ENCODE data around the gene PACRG. TPM values are rescaled to one million over a fixed set of nuclear protein-coding genes. Genes with fewer than 3 reads are reported as not detected.

The PACRG gene
- total and polyA plus RNA-seq, 3 donors from 2014 or later: 54.0 to 84.6 (median 81.7) TPM

- WGBS, 2 donors: 66 to 78% methylated on average over 3 of the region's 3 CpGs
- no peaks in the 10 kb centered on the region for H3K36me3 ChIP-seq (ENCODE audit: low read depth, missing control alignments)
- intact Hi-C loops (cut with DNase I; ENCODE audit: low total_unique reads): no loop called here
- no peaks in the 10 kb centered on the region for H3K4me1 ChIP-seq
- no peaks in the 10 kb centered on the region for H3K27me3 ChIP-seq
- no peak overlapping the region for H3K27ac ChIP-seq
- no peak for DNase-seq
- TF ChIP-seq POLR2A (IDR thresholded peaks at IDR 0.05): no peak
- TF ChIP-seq CTCF (IDR thresholded peaks at IDR 0.05): no peak
- H3K4me3 ChIP-seq: no peak overlapping the region
- no peaks in the 10 kb centered on the region for H3K9me3 ChIP-seq
These were observed 46.2 kb downstream of the PACRG start for GRCh38 chr6:162773996-162774395.

GRCh38 chr6:162777091-162777490, 49.3 kb downstream of the PACRG start:
- 91 to 93% methylated on average over 7 of the region's 7 CpGs for WGBS, 2 donors
- H3K4me1 ChIP-seq: no peaks in the 10 kb centered on the region
- H3K27ac ChIP-seq: no peak overlapping the region
- no peaks in the 10 kb centered on the region for H3K9me3 ChIP-seq
- TF ChIP-seq CTCF (IDR thresholded peaks at IDR 0.05) (no peak), POLR2A (IDR thresholded peaks at IDR 0.05) (no peak)
- H3K36me3 ChIP-seq (ENCODE audit: low read depth, missing control alignments): no peaks in the 10 kb centered on the region
- no peak overlapping the region for H3K4me3 ChIP-seq
- H3K27me3 ChIP-seq: no peaks in the 10 kb centered on the region
- intact Hi-C loops (cut with DNase I; ENCODE audit: low total_unique reads): no loop called here
- no peak for DNase-seq

DNA sequence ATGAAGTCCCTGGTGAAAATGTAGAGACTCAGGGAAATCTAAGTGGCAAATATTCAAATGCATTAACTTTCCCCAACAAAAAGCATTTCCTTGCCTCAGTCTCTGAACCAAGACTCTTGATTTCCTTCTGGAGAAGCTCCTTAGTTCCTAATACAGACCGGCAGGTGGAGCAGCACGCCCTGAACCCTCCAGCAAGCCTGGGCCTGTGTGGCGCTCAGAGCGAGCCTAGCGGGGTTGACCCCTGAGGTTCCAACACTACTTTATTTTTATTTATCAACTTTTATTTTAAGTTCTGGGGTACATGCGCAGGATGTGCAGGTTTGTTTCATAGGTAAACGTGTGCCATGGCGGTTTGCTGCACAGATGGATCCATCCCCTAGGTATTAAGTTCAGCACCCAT, 50.8 kb downstream of the PACRG start:
- Histone ChIP-seq H3K4me3 (no peak overlapping the region), H3K36me3 (ENCODE audit: low read depth, missing control alignments) (no peaks in the 10 kb centered on the region), H3K4me1 (no peaks in the 10 kb centered on the region), H3K27ac (no peak overlapping the region), H3K9me3 (no peaks in the 10 kb centered on the region), H3K27me3 (no peaks in the 10 kb centered on the region)
- TF ChIP-seq CTCF (IDR thresholded peaks at IDR 0.05) (no peak), POLR2A (IDR thresholded peaks at IDR 0.05) (no peak)
- WGBS, 2 donors: 92 to 94% methylated on average over 8 of the region's 8 CpGs
- intact Hi-C loops (cut with DNase I; ENCODE audit: low total_unique reads): no loop called here
- no peak for DNase-seq

DNA sequence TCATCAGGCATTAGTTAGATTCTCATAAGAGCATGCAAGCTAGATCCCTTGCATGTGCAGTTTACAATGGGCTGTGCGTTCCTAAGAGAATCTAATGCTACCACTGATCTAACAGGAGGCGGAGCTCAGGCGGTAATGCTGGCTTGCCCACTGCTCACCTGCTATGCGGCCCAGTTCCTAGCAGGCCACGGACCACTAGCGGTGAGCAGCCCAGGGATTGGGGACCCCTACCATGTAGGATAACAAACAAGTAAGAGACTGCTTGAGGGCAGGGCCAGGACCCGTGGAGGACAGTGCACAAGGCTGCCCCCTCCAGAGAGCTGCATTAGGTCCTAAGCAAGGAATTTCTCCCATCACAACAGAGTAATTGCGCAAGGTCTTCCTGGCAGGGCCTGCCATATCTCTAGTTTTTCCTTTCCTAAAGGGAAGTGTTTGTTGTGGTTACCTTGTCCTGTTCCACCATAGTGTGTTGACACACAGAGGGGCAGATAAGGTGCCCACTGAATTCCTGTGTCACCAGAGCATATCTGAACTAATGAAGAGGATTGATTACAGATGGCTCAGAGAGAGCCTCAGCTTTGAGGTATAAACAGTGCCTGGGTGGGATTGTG, 58.0 kb downstream of the PACRG start:
- WGBS, 2 donors: 90 to 94% methylated on average over 8 of the region's 8 CpGs
- TF ChIP-seq POLR2A (IDR thresholded peaks at IDR 0.05) (no peak), CTCF (IDR thresholded peaks at IDR 0.05) (no peak)

More for the DNA sequence above, 58.0 kb downstream of the PACRG start:
- H3K4me1 ChIP-seq: no peaks in the 10 kb centered on the region
- intact Hi-C loops (cut with DNase I; ENCODE audit: low total_unique reads): no loop called here
- no peak for DNase-seq
- H3K9me3 ChIP-seq: no peaks in the 10 kb centered on the region
- no peak overlapping the region for H3K27ac ChIP-seq
- no peaks in the 10 kb centered on the region for H3K27me3 ChIP-seq
- no peaks in the 10 kb centered on the region for H3K36me3 ChIP-seq (ENCODE audit: low read depth, missing control alignments)
- H3K4me3 ChIP-seq: no peak overlapping the region

Measured in testis (tissue), 3 donors.